Activated effector memory CD4-positive, alpha-beta T cell treated with anti-CD3 and anti-CD28 coated beads, Interleukin-2, amount 50 U/mL, for 16 hours (primary cell): ENCODE measurements around the gene TTC27.

ENCODE experiments used
- DNase-seq: peaks from one replicate; pipeline ENCODE4 v3.0.0-alpha.2; 2020

The TTC27 gene

DNA sequence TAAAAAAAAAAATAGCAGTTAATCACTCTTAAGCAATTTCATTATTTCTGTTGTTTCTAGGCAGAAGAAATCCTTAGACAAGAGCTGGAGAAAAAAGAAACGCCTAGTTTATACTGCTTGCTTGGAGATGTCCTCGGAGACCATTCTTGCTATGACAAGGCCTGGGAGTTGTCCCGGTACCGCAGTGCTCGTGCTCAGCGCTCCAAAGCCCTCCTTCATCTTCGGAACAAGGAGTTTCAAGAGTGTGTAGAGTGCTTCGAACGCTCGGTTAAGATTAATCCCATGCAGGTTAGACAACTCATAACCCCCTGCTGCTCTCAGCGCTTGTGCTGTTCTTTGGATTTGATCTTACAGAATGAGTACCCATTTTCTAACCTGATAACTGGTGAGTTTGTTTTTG, 130.4 kb downstream of the TTC27 start:
- DNase-seq, result no peak

DNA sequence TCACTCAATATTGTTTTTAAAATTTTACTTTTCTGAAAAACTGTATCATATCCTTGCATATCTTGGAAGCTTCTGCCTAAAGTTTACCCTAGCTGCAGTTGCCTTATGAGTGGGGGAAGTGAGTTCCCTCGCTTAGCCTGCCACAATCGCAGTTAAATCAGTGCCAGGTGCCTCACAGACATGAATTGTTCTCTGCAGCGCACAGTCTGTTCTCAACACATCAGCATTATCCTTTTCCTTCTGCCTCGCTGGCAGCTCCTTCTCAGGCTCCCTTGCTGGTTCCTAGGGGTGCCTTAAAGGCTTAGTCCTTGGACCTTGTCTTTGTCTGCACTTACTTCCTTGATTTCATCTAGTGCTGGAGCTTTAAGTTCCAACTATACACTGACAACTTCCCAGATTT, 132.8 kb downstream of the TTC27 start:
- no peak for DNase-seq

- no peak for DNase-seq
Measured at GRCh38 chr2:32768387-32769174, 140.7 kb downstream of the TTC27 start.

GRCh38 chr2:32770360-32770759, 142.5 kb downstream of the TTC27 start:
- no peak for DNase-seq

DNA sequence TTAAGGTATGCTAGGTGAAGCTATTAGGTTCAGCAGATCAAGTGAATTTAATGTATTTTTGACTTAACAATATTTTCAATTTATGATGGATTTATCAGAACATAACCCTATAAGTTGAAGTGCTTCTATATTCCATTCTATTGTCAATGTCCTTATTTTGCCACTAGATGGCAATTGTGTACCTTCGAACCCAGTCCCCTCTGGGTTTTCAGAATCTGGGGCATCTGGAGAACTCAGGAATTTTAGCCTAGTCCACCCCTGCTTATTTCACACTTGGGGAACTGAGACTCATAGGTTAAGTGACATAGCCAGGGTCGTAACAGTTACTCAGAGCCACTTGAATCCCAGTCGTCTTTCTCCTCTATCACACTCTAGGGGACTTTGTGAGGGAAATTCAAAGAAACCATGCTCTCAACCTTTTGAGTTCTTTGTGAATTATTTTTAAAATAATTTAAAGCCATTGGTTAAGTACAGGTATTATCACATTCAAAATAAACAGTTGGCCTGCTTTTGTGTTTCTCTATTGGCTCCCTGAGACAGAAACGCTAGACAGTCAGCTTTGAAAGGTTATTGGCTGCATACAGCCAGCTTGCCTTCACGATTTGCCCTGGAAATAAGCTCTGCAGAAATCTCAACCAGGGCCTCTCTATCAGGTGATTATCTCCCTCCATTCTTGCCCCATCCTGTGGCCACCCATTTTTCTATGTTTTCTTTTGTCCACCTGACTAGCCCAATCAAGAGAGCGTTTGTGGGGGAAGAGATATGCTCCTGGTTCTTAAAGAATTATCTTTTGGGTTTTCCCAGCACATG, 145.0 kb downstream of the TTC27 start:
- no peak for DNase-seq

DNA sequence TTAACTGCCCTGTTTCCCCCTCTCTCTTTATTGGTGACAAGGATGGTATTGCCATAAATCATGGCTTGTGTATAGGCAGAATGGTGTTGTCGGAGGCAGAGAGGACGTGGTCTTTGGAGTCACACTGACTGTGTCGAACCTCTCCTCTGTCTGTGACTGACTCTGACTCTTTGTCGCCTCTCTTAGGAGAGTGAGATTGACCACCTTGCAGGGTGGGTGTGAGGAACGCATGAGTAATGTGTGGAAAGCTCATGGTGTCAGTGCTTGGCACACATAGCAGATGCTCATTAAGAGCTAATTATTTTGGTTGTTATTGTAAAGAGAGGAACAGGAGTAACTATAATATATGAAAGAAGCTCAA, 145.6 kb downstream of the TTC27 start:
- DNase-seq, result no peak

DNA sequence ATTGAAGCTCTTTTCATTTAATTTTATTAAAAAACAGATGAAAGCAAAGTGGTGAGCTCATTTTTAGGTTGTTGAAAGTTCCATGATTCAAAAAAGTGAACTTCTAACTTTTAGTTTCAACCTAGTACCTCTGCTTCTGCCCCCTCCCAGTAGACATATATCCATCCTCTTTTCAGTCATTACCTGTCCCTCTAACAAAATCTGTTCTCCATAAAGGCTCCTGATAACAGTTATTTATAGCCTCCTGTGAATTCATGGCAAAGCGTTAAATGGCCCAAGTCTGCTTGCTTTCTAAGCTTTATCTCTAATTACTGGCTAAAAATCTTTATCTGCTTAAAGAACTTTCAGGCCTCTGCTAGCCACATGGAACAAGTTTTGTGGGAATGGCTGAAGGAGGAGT, 148.1 kb downstream of the TTC27 start:
- no peak for DNase-seq

- no peak for DNase-seq
Measured at GRCh38 chr2:32777714-32778113, 149.9 kb downstream of the TTC27 start.

DNA sequence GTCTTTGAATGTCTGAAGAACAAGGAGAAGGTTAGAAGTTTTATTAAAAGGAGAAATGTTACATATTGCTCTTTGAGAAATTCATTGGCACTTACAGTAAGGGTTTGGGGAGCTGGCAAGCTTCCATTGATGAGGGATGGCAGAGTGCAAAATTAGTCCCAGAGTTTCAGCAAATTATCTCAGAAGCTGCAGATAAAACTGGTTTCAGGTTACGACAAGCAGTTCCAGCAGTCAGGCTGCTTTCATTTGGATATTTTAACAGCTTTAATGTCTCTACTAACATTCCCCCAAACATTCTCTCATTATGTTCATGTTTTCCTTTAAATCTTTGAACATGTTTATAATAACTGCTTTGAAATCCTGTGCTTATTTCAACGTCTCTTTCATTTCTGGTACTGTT, 153.1 kb downstream of the TTC27 start:
- no peak for DNase-seq

GRCh38 chr2:32783469-32783868, 155.6 kb downstream of the TTC27 start:
- DNase-seq, result no peak

GRCh38 chr2:32783933-32784332, 156.1 kb downstream of the TTC27 start:
- no peak for DNase-seq

DNA sequence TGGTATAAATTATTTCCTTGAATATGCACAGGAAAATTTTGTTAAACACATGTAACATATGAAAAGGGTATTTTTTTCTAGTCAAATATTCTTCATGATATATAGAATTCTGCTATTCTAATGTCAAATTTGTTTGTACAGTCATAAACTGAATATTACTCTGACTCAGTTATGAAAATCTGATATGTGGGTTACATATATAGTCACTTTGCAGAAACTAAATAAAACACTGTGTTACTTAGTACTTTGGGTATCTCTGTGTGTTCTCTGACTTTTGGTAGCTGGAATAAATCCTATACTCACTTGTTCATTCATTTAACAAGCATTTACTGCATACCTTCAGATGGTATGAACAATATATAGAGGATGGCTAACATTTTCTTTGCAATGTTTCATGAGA, 159.4 kb downstream of the TTC27 start:
- DNase-seq, result no peak

- no peak for DNase-seq
Measured at GRCh38 chr2:32788114-32788513, 160.3 kb downstream of the TTC27 start.

DNA sequence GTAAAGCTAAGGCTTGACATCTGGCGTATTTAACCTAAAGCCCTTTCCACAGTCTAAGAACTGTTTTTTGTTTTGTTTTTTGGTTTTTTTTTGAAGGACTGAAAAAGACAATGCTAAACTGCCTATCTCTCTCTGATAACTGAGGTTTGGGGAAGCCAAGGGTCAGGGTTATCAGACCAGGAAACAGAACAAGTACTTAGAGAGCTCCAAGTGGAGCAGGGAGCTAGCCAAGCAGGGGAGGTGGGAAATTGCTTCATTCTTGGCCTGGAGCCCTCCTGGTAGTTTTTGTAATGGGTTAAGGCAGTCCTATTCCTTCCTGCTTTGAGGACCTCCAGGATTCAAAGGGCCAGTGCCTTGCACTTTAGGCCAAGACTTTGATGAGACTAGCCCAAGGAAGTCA, 164.6 kb downstream of the TTC27 start:
- no peak for DNase-seq

- no peak for DNase-seq
Measured at GRCh38 chr2:32798829-32799228, 171.0 kb downstream of the TTC27 start.

DNA sequence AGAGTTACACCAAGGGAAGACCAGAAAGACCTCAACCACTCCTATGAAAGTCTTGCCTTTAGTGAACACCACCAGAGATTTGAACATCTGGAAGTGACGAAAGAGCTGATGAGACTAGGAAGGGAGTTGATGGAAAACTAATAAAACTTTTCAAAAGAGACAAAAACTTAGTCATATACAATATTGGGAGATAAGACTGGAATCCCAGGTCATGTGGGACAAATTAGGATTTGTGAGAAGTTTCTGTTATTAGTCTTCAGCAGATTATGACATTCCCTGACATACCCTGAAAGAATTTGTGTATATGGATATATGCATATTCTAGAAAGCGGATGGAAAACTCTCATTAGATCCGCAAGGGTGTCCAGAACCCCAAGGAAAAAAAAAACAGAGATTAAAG, 173.9 kb downstream of the TTC27 start:
- no peak for DNase-seq

DNA sequence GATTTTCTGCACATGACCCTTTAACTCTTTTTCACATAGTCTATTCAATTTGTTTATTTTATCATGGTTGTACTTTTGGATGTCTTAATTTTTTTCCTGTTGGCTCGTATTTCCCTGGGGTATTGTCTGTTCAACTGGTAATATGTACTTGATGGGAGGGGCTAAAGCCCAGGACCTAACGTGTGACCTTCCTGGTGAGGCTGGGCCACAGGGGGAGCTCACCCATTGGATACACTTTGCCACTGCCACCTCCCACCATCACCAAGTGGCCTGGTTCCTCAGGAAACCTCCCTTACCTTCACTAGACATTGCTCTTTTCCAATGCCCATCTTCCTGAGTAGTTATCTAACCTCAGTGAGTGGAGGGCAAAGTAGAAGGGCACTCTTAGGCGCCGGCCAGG, 175.0 kb downstream of the TTC27 start:
- DNase-seq, result no peak

GRCh38 chr2:32804205-32804604, 176.4 kb downstream of the TTC27 start:
- no peak for DNase-seq

DNA sequence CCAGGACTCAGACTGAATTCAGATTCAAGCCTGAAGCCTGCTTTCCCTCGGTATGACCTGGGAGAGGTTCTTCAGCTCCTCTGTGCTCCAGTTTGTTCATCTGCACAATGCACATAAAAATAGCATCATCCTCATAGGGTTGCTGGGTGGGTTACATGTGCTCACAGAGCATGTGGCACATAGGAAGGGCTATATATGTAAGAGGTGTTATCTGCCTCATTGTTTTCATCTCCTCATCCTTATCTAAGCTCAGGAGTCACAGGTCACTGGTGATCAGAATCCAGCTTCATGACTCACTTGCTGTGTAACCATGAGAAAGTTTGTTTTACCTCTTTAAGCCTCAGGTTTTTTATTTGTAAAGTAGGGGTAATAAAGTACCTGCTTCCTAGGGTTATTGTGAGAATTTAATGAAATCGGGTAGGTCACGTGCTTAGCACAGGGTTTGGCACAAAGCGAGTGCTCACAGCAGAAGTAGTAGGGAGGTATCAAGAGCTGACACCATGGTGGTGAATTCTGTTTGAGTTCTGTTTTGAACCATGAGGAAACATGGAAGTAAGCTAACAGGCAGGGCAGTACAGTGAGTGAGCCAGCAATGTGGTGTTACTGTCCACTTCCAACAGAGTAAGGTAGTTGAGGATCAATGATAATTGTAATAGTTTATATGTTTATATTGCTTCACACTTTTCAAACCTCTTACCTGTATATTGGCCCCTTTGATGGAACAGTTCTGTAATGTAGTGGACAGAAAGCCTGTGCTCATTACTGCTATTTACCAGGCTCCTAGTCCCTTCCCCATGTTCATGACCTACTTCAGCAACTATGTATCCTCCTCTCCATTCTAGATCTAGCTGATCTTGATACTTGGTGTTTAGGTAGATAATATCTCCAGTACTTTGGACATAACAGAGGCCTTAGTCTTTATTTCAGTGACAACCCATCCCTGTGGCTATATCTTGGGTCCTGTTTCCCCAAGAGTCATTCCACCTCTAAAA, 177.6 kb downstream of the TTC27 start:
- no peak for DNase-seq

DNA sequence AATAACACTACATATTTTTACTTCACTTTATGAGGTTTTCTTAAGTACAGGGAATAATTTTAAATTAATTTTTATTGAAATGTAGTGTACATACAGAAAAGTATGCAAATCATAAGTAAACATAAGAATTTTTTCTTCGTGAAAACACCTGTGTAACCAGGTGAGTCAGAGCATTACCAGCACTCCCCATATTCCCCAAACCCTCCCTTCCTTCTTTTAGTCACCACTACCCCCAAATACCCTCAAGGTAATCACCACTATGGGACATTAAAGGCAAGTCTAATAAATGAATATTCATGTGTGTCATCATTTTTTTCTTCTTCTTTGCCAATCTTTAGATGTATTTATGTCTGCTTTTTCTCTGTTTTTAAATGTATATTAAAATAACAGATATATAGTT, 179.0 kb downstream of the TTC27 start:
- DNase-seq, result no peak

DNA sequence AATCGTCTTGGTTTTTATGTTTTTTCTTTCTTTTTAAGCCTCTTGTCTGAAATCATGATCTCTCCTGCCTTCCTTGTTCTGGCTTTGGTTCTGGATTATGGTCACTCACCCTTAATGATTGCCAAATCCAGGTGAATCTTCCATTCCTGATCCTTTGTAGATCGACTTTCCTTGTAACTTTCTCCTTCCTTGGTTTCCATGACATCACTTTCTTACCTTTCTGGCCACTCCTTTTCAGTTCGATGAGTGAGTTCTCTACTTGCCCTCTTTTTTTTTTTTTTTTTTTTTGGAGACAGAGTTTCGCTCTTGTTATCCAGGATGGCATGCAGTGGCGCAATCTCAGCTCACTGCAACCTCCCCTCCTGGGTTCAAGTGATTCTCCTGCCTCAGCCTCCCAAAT, 179.8 kb downstream of the TTC27 start:
- no peak for DNase-seq

GRCh38 chr2:32810909-32811495, 183.2 kb downstream of the TTC27 start:
- no peak for DNase-seq

DNA sequence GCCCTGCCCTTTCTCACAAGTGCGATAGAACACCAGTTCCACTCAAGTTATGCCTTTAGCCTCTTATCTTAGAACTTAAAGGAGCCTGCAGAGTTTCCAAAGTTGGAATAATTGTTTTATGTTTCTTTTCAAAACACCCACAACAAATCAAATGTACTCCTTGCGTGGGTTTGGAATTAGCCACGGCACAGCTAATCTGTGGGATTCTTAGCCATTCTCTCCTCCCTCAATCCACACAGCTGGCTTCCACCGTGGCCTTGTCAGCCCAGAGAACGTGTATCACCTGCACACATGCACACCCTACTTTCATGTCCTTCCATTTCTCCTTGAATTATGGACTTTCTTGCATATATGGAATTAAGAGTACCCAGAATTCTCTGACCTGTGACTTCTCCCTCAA, 183.8 kb downstream of the TTC27 start:
- DNase-seq, result no peak
